Fibroblast of lung (primary cell): ENCODE data around the gene ABLIM3.

Experiments
- EZH2 ChIP-seq: IDR thresholded peaks from 2 replicates; pipeline ENCODE4 v1.5.1; 2012; ENCODE audit warnings: low read length, control low read depth, mild to moderate bottlenecking; ENCODE audit errors: missing control alignments
- TF ChIP-seq, protein P1 (sequence below), 2 donors: IDR thresholded peaks in 1 of 2; conservative IDR thresholded peaks in 1 of 2; 1 replicate in 1 of 2; 2 replicates in 1 of 2; pipeline ENCODE4 v1.5.1; 2011 to 2012; ENCODE audit warnings: low read length in 2 of 2, control low read depth in 1 of 2, inconsistent platforms in 1 of 2, low read depth in 1 of 2, mild to moderate bottlenecking in 1 of 2

- TF ChIP-seq, protein P1, sequence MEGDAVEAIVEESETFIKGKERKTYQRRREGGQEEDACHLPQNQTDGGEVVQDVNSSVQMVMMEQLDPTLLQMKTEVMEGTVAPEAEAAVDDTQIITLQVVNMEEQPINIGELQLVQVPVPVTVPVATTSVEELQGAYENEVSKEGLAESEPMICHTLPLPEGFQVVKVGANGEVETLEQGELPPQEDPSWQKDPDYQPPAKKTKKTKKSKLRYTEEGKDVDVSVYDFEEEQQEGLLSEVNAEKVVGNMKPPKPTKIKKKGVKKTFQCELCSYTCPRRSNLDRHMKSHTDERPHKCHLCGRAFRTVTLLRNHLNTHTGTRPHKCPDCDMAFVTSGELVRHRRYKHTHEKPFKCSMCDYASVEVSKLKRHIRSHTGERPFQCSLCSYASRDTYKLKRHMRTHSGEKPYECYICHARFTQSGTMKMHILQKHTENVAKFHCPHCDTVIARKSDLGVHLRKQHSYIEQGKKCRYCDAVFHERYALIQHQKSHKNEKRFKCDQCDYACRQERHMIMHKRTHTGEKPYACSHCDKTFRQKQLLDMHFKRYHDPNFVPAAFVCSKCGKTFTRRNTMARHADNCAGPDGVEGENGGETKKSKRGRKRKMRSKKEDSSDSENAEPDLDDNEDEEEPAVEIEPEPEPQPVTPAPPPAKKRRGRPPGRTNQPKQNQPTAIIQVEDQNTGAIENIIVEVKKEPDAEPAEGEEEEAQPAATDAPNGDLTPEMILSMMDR (conservative IDR thresholded peaks at IDR 0.05 in 1 of 2, IDR thresholded peaks at IDR 0.05 in 1 of 2; ENCODE audit: low read depth in 1 of 2, low read length in 2 of 2) = no peak
- TF ChIP-seq EZH2 = no peak
These were observed 74.3 kb downstream of the ABLIM3 start for GRCh38 chr5:149215478-149216090.
